Measurements from ENCODE around the gene FGD5.

DNA sequence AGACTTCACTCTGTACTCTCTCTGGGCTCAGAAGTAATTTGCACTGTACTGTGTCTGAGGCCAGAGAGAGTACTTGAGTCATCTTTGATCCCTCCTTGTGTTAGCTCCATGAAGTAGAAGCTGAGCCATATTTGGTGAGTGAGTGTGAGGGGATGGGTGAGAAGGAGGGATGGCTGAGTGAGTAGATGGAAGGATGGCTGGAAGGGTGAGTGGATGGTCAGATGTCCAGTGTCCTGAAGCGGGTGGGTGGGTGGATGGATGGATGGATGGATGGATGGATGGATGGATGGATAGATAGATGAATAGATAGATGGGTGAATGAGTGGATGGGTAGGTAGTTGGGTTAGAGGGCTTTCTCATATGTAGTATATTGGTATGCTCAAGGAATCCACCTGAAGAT, 39.3 kb downstream of the FGD5 start:
- no peak for TF ChIP-seq CTCF (IDR thresholded peaks at IDR 0.05; ENCODE audit: low read length)
- no peak for TF ChIP-seq EZH2 (optimal IDR thresholded peaks at IDR 0.05; ENCODE audit: low read depth, low read length)
- no peak for TF ChIP-seq EZH2phosphoT487 (IDR thresholded peaks at IDR 0.05; ENCODE audit: low read length)
